ENCODE results near the gene RNASEH2A. TPM values are rescaled to one million over a fixed set of nuclear protein-coding genes. Genes with fewer than 3 reads are reported as not detected.

The RNASEH2A gene
- total RNA-seq, 1 donor from 2014 or later = 37.2 TPM

GRCh38 chr19:12783849-12784393, 22.5 kb upstream of the RNASEH2A start:
- peaks cover 3% of the 10 kb centered on the region for H3K27me3 Mint-ChIP-seq
- no peak for DNase-seq (ENCODE audit: extremely low spot score, unreplicated experiment)
- H3K4me3 Mint-ChIP-seq = peak overlapping the region; percentile 85
- H3K9me3 Mint-ChIP-seq = no peaks in the 10 kb centered on the region
- H3K27ac Mint-ChIP-seq = no peak overlapping the region
- no peaks in the 10 kb centered on the region for H3K36me3 Mint-ChIP-seq
- no peak for TF ChIP-seq CTCF (conservative IDR thresholded peaks at IDR 0.05)
- peaks cover 25% of the 10 kb centered on the region for H3K4me1 Mint-ChIP-seq (ENCODE audit: unreplicated experiment)

- DNase-seq (ENCODE audit: extremely low spot score, unreplicated experiment) = no peak
- Mint-ChIP-seq H3K4me3 (no peak overlapping the region), H3K27ac (no peak overlapping the region), H3K27me3 (no peaks in the 10 kb centered on the region), H3K9me3 (no peaks in the 10 kb centered on the region), H3K36me3 (no peaks in the 10 kb centered on the region), H3K4me1 (ENCODE audit: unreplicated experiment) (peaks cover 25% of the 10 kb centered on the region)
- no peak for TF ChIP-seq CTCF (conservative IDR thresholded peaks at IDR 0.05)
Observed at GRCh38 chr19:12784394-12784870, 22.0 kb upstream of the RNASEH2A start.

GRCh38 chr19:12784871-12785430, 21.4 kb upstream of the RNASEH2A start:
- H3K4me1 Mint-ChIP-seq (ENCODE audit: unreplicated experiment) = peaks cover 23% of the 10 kb centered on the region
- no peaks in the 10 kb centered on the region for H3K36me3 Mint-ChIP-seq
- no peaks in the 10 kb centered on the region for H3K9me3 Mint-ChIP-seq
- H3K27me3 Mint-ChIP-seq = no peaks in the 10 kb centered on the region
- DNase-seq (ENCODE audit: extremely low spot score, unreplicated experiment) = no peak
- H3K27ac Mint-ChIP-seq = no peak overlapping the region
- H3K4me3 Mint-ChIP-seq = no peak overlapping the region
- no peak for TF ChIP-seq CTCF (conservative IDR thresholded peaks at IDR 0.05)

GRCh38 chr19:12785431-12786031, 20.9 kb upstream of the RNASEH2A start:
- DNase-seq (ENCODE audit: extremely low spot score, unreplicated experiment) = no peak
- no peak overlapping the region for H3K27ac Mint-ChIP-seq
- no peak for TF ChIP-seq CTCF (conservative IDR thresholded peaks at IDR 0.05)
- no peaks in the 10 kb centered on the region for H3K27me3 Mint-ChIP-seq
- no peaks in the 10 kb centered on the region for H3K9me3 Mint-ChIP-seq
- H3K36me3 Mint-ChIP-seq = no peaks in the 10 kb centered on the region
- H3K4me3 Mint-ChIP-seq = no peak overlapping the region
- H3K4me1 Mint-ChIP-seq (ENCODE audit: unreplicated experiment) = peaks cover 26% of the 10 kb centered on the region

- H3K27me3 Mint-ChIP-seq = no peaks in the 10 kb centered on the region
- TF ChIP-seq CTCF (conservative IDR thresholded peaks at IDR 0.05) = no peak
- no peak overlapping the region for H3K4me3 Mint-ChIP-seq
- peaks cover 30% of the 10 kb centered on the region for H3K4me1 Mint-ChIP-seq (ENCODE audit: unreplicated experiment)
- no peak for DNase-seq (ENCODE audit: extremely low spot score, unreplicated experiment)
- no peak overlapping the region for H3K27ac Mint-ChIP-seq
- no peaks in the 10 kb centered on the region for H3K36me3 Mint-ChIP-seq
- H3K9me3 Mint-ChIP-seq = no peaks in the 10 kb centered on the region
Observed at GRCh38 chr19:12786141-12786870, 20.1 kb upstream of the RNASEH2A start.
